Activated CD4-positive, alpha-beta T cell treated with anti-CD3 and anti-CD28 coated beads for 36 hours (primary cell): Measurements from ENCODE around the gene HRC. TPM values are rescaled to one million over a fixed set of nuclear protein-coding genes. Genes with fewer than 3 reads are reported as not detected.
"Not testable (repeated sequence)": the region's sequence is repeated elsewhere in the genome, so short reads cannot be mapped to it uniquely, and the experiment has no call there.

Experiments
- ATAC-seq: fragments of 200-7000 bp; cut with Tn5 transposase; one replicate; pipeline ENCODE4 v1.10.0; 2021; ENCODE audit warnings: mild to moderate bottlenecking, moderate library complexity
- CTCF ChIA-PET: fragments of 350-600 bp; sonication (Branson Sonifier 250); formaldehyde crosslinking; loops from one replicate; lab custom pipeline; 2021; ENCODE audit warnings: antibody characterized with exemption; lab: Charles Lee
- POLR2A ChIA-PET: fragments of 350-600 bp; sonication (Branson Sonifier 250); formaldehyde crosslinking; loops from one replicate; lab custom pipeline; 2021; ENCODE audit warnings: antibody characterized with exemption, inconsistent platforms; lab: Charles Lee
- DNase-seq: peaks from one replicate; pipeline ENCODE4 v3.0.0-alpha.2; 2020
- H3K27ac Mint-ChIP-seq: one replicate; pipeline ENCODE4 v1.8.0; 2021; ENCODE audit warnings: mixed read lengths
- H3K27me3 Mint-ChIP-seq: one replicate; pipeline ENCODE4 v1.8.0; 2021; ENCODE audit warnings: mixed read lengths
- H3K36me3 Mint-ChIP-seq: one replicate; pipeline ENCODE4 v1.8.0; 2021; ENCODE audit warnings: low read depth, mixed read lengths
- H3K4me1 Mint-ChIP-seq: one replicate; pipeline ENCODE4 v1.8.0; 2021; ENCODE audit warnings: mixed read lengths
- H3K4me3 Mint-ChIP-seq: one replicate; pipeline ENCODE4 v1.8.0; 2021; ENCODE audit warnings: mild to moderate bottlenecking, moderate library complexity, mixed read lengths
- H3K9me3 Mint-ChIP-seq: one replicate; pipeline ENCODE4 v1.8.0; 2021; ENCODE audit warnings: low read depth, mixed read lengths
- intact Hi-C, 2 experiments: fragments of 100-400 bp; cut with DNase I in 1 of 2; cut with micrococcal nuclease in 1 of 2; formaldehyde crosslinking; loops; one replicate each; pipeline versions ENCODE4 v1.14.2 to v1.15.1; 2022 to 2024; cut with DNase I, micrococcal nuclease
- total RNA-seq, 2 experiments: library from RNA; stranded (reverse); gene quantifications; one replicate each; pipeline ENCODE4 v1.2.3, GENCODE V29; 2021

Gene HRC
- total RNA-seq, 2 experiments from 2014 or later, result not detected

DNA sequence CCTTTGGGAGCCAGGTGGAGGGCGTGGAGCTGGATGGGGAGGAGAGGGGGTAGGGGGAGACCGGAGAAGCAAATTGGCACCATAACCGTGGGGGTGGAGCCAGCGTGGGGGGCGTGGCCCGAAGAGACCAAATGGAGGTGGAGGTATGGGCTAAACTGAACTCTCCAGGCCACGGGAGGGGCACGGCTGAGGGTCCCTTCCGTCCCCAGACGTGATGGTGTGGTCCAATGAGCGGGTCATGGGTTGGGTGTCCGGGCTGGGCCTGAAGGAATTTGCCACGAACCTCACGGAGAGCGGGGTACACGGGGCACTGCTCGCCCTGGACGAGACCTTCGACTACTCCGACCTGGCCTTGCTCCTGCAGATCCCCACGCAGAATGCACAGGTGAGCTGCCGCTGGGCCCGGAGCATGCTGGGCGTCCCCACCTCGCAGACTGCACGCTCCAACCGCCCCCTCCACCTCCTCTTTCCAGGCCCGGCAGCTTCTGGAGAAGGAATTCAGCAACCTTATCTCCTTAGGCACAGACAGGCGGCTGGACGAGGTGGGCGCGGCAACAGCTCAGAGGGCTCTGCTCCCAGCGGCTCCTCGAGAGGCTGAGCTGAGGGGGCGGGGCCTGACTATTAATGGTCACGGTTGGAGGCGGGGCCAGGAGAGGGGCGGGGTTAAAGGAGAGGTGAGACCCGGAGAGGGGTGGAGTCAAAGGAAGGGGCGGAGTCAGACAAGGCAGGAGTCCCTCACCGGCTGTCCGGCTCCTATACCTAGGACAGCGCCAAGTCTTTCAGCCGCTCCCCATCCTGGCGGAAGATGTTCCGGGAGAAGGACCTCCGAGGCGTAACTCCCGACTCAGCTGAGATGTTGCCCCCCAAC lies 6.2 kb downstream of the HRC start:
- Mint-ChIP-seq H3K9me3 (no peaks in the 10 kb centered on the region), H3K4me3 (peak overlapping the region; percentile 67), H3K4me1 (peaks cover 28% of the 10 kb centered on the region), H3K36me3 (peaks cover 2% of the 10 kb centered on the region), H3K27ac (no peak overlapping the region), H3K27me3 (peaks cover 58% of the 10 kb centered on the region)
- peak; percentile 93 for DNase-seq
- intact Hi-C loops, result loop anchor here (1.0 to 10.0 kb wide), 4 partner anchors 16 to 154 kb away; partner anchors contain the start of genes GYS1 (in 1 of the 2) and RUVBL2 (in 1 of the 2)
- ATAC-seq, result peak; percentile 53
- ChIA-PET CTCF (interaction anchor here (0.6 to 1.9 kb wide), 6 partner anchors 10 to 385 kb away, joined by 3 to 7 read pairs (median 4); partner anchors contain the start of genes GYS1 and RUVBL2), POLR2A (interaction anchor here (0.9 kb wide), 1 partner anchor 20 kb away, joined by 3 read pairs; no protein-coding TSS in a partner anchor)

DNA sequence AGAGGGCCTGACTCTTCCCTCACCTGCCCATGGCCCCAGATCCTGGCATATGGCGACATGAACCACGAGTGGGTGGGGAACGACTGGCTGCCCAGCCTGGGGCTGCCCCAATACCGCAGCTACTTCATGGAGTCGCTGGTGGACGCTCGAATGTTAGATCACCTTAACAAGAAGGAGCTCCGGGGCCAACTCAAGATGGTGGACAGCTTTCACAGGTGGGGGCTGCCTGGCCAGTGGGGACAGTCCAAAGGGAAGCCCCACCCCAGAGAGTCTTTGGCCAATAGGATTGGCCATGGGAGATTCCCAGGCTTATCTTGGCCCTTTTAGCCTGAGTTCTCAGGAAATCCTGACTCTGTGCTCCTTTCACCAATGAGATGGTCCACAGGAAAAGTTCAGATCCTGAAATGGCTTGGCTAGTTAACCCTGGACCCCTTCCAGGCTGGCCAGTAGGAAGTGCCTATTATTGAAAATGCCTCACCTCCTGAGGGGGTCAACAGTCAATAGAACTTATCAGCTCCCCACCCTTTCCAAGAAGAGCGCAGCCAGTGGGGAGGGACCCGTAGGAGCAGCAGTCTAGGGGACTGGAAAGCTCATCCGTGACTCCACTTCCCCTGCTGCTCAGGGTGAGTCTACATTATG lies 7.0 kb downstream of the HRC start:
- no peak overlapping the region for H3K27ac Mint-ChIP-seq
- ChIA-PET CTCF (interaction anchor here (0.6 to 1.9 kb wide), 5 partner anchors 9 to 386 kb away, joined by 3 to 7 read pairs (median 4); partner anchors contain the start of genes GYS1 and RUVBL2), POLR2A (no interaction called here)
- no peak for ATAC-seq
- H3K4me1 Mint-ChIP-seq, result peaks cover 28% of the 10 kb centered on the region
- H3K27me3 Mint-ChIP-seq, result peaks cover 51% of the 10 kb centered on the region
- DNase-seq, result no peak
- H3K9me3 Mint-ChIP-seq, result no peaks in the 10 kb centered on the region
- H3K36me3 Mint-ChIP-seq, result peaks cover 2% of the 10 kb centered on the region
- intact Hi-C loops, result loop anchor here in 1 of 2 experiments (5.0 to 10.0 kb wide), 2 partner anchors 44 to 153 kb away; partner anchors contain the start of genes GYS1 and RUVBL2
- H3K4me3 Mint-ChIP-seq, result no peak overlapping the region

- intact Hi-C loops, result loop anchor here (1.0 to 10.0 kb wide), 9 partner anchors 27 to 153 kb away; partner anchors contain the start of genes GYS1 (in 2 of the 2), RUVBL2 (in 2 of the 2), C19orf73 (in 1 of the 2) and LIN7B (in 1 of the 2)
- ChIA-PET POLR2A (interaction anchor here (0.7 kb wide), 1 partner anchor 31 kb away, joined by 3 read pairs; no protein-coding TSS in a partner anchor), CTCF (interaction anchor here (0.6 to 4.0 kb wide), 13 partner anchors 10 to 88 kb away, joined by 3 to 21 read pairs (median 3); partner anchors contain the start of gene CGB7)
- H3K36me3 Mint-ChIP-seq, H3K9me3 Mint-ChIP-seq, H3K4me3 Mint-ChIP-seq, H3K27ac Mint-ChIP-seq, ATAC-seq, DNase-seq: not testable (repeated sequence)
- Mint-ChIP-seq H3K4me1 (peaks cover 32% of the 10 kb centered on the region), H3K27me3 (peaks cover 48% of the 10 kb centered on the region)
Measured at GRCh38 chr19:49146408-49146770, 8.8 kb downstream of the HRC start.

- intact Hi-C loops, result loop anchor here (1.0 to 10.0 kb wide), 9 partner anchors 26 to 152 kb away; partner anchors contain the start of genes GYS1 (in 2 of the 2), RUVBL2 (in 2 of the 2), C19orf73 (in 1 of the 2) and LIN7B (in 1 of the 2)
- Mint-ChIP-seq H3K9me3 (no peaks in the 10 kb centered on the region), H3K4me1 (peaks cover 34% of the 10 kb centered on the region), H3K27ac (peak overlapping the region; percentile 66), H3K36me3 (peaks cover 1% of the 10 kb centered on the region), H3K27me3 (peaks cover 48% of the 10 kb centered on the region), H3K4me3 (peak overlapping the region; percentile 4)
- POLR2A ChIA-PET, result interaction anchor here (0.7 kb wide), 1 partner anchor 31 kb away, joined by 3 read pairs; no protein-coding TSS in a partner anchor
- CTCF ChIA-PET, result interaction anchor here (0.6 to 4.0 kb wide), 12 partner anchors 12 to 88 kb away, joined by 3 to 21 read pairs (median 4); partner anchors contain the start of gene CGB7
- peak; percentile 68 for ATAC-seq
- DNase-seq, result peak; percentile 90
Measured at GRCh38 chr19:49145573-49146407, 9.4 kb downstream of the HRC start.

- ChIA-PET CTCF (interaction anchor here (0.7 to 4.0 kb wide), 5 partner anchors 9 to 1156 kb away, joined by 3 to 19 read pairs (median 4); partner anchors contain the start of gene LIN7B), POLR2A (interaction anchor here (0.6 kb wide), 1 partner anchor 98 kb away, joined by 3 read pairs; no protein-coding TSS in a partner anchor)
- H3K36me3 Mint-ChIP-seq, result peaks cover 1% of the 10 kb centered on the region
- peaks cover 25% of the 10 kb centered on the region for H3K27me3 Mint-ChIP-seq
- peak overlapping the region; percentile 2 for H3K27ac Mint-ChIP-seq
- ATAC-seq (peak; percentile 90), DNase-seq (peak; percentile 86)
- H3K4me3 Mint-ChIP-seq, result peak overlapping the region; percentile 71
- intact Hi-C loops, result loop anchor here in 1 of 2 experiments (10.0 kb wide), 1 partner anchor 148 kb away; the partner anchor contains the start of genes GYS1 and RUVBL2
- peaks cover 18% of the 10 kb centered on the region for H3K4me1 Mint-ChIP-seq
- H3K9me3 Mint-ChIP-seq, result no peaks in the 10 kb centered on the region
Measured at GRCh38 chr19:49142866-49143335, 12.3 kb downstream of the HRC start.

DNA sequence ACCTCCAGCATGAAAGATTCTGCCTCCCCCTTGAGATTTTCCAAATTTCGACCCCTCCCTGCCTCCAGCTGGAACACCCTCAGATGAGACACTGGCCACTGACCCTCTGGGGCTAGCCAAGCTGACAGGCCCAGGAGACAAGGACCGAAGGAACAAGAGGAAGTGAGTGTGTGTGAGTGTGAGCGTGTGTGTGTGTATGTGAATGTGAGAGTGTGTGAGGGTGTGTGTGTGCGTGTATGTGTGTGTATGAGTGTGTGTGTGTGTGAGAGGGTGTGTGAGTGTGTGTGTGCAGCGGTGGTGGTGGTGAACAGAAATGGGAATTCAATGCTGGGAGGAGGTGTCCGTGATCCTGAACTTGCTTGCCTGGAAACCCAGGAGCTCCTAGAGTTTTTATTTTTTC lies 13.8 kb downstream of the HRC start:
- peaks cover 18% of the 10 kb centered on the region for H3K4me1 Mint-ChIP-seq
- intact Hi-C loops, result loop anchor here in 1 of 2 experiments (10.0 kb wide), 1 partner anchor 147 kb away; the partner anchor contains the start of genes GYS1 and RUVBL2
- peaks cover 15% of the 10 kb centered on the region for H3K27me3 Mint-ChIP-seq
- H3K9me3 Mint-ChIP-seq, result no peaks in the 10 kb centered on the region
- POLR2A ChIA-PET, result no interaction called here
- peaks cover 1% of the 10 kb centered on the region for H3K36me3 Mint-ChIP-seq
- CTCF ChIA-PET, result no interaction called here
- H3K4me3 Mint-ChIP-seq, result no peak overlapping the region
- ATAC-seq (no peak), DNase-seq (no peak)
- H3K27ac Mint-ChIP-seq, result no peak overlapping the region

DNA sequence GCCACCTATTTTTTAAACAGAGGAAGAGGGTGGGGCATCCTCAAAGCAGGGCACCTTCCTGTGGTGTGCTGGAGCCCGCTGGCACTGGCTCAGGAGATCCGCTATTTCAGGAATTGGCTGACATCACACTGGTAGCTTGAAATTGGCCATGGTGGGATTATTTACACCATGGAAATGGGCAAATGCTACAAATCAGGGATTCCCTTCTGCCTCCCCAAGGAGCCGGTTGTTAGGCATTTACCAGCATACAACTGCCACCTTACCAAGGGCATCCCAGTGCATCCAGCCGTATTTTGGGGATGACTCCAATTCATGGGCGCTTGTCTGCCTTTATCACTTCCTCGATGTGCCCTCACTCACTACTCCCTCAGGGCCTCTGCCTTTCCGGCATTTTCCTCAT lies 14.2 kb downstream of the HRC start:
- no peak for ATAC-seq
- H3K9me3 Mint-ChIP-seq, result no peaks in the 10 kb centered on the region
- POLR2A ChIA-PET, result no interaction called here
- H3K27ac Mint-ChIP-seq, result no peak overlapping the region
- peaks cover 13% of the 10 kb centered on the region for H3K27me3 Mint-ChIP-seq
- peaks cover 1% of the 10 kb centered on the region for H3K36me3 Mint-ChIP-seq
- CTCF ChIA-PET, result no interaction called here
- no peak for DNase-seq
- H3K4me3 Mint-ChIP-seq, result no peak overlapping the region
- intact Hi-C loops, result loop anchor here in 1 of 2 experiments (10.0 kb wide), 1 partner anchor 146 kb away; the partner anchor contains the start of genes GYS1 and RUVBL2
- peaks cover 21% of the 10 kb centered on the region for H3K4me1 Mint-ChIP-seq

- Mint-ChIP-seq H3K27me3 (peaks cover 5% of the 10 kb centered on the region), H3K27ac (no peak overlapping the region), H3K4me3 (no peak overlapping the region), H3K4me1 (peaks cover 16% of the 10 kb centered on the region), H3K36me3 (peaks cover 5% of the 10 kb centered on the region), H3K9me3 (no peaks in the 10 kb centered on the region)
- intact Hi-C loops, result no loop called here
- CTCF ChIA-PET, result no interaction called here
- DNase-seq (no peak), ATAC-seq (no peak)
- POLR2A ChIA-PET, result no interaction called here
Measured at GRCh38 chr19:49136771-49137171, 18.4 kb downstream of the HRC start.

- Mint-ChIP-seq H3K4me1 (peaks cover 11% of the 10 kb centered on the region), H3K36me3 (peaks cover 5% of the 10 kb centered on the region), H3K27me3 (peaks cover 1% of the 10 kb centered on the region), H3K4me3 (no peak overlapping the region), H3K27ac (no peak overlapping the region), H3K9me3 (no peaks in the 10 kb centered on the region)
- ATAC-seq (no peak), DNase-seq (no peak)
- intact Hi-C loops, result no loop called here
- POLR2A ChIA-PET, result no interaction called here
- CTCF ChIA-PET, result interaction anchor here (0.8 to 1.0 kb wide), 2 partner anchors 11 to 38 kb away, joined by 3 to 4 read pairs; no protein-coding TSS in a partner anchor
Measured at GRCh38 chr19:49135686-49136085, 19.5 kb downstream of the HRC start.
